H9 (cell line): ENCODE measurements around the gene PTPN11. TPM values are rescaled to one million over a fixed set of nuclear protein-coding genes. Genes with fewer than 3 reads are reported as not detected.

Experiments
- DNase-seq: peaks from one replicate; pipeline ENCODE4 v3.0.0-alpha.2; 2017
- H2AFZ ChIP-seq: one replicate; pipeline ENCODE4 v1.6.1; 2013; ENCODE audit warnings: mild to moderate bottlenecking, low read length, control low read depth, moderate library complexity
- H2AK5ac ChIP-seq: 2 replicates; pipeline ENCODE4 v1.6.1; 2013; ENCODE audit warnings: low read length, control low read depth, mixed read lengths; ENCODE audit not compliant: insufficient read length
- H2BK120ac ChIP-seq: one replicate; pipeline ENCODE4 v1.6.1; 2013; ENCODE audit warnings: low read depth, mild to moderate bottlenecking, low read length, control low read depth, inconsistent platforms; ENCODE audit not compliant: poor library complexity, severe bottlenecking
- H2BK12ac ChIP-seq: 2 replicates; pipeline ENCODE4 v1.6.1; 2013; ENCODE audit warnings: low read length, control low read depth, mixed read lengths, low read depth; ENCODE audit not compliant: insufficient read length
- H2BK15ac ChIP-seq: 2 replicates; pipeline ENCODE4 v1.6.1; 2013; ENCODE audit warnings: low read depth, low read length, control low read depth
- H2BK20ac ChIP-seq: one replicate; pipeline ENCODE4 v1.6.1; 2013; ENCODE audit warnings: low read depth, mild to moderate bottlenecking, low read length, control low read depth, inconsistent platforms; ENCODE audit not compliant: poor library complexity, severe bottlenecking
- H2BK5ac ChIP-seq: 2 replicates; pipeline ENCODE4 v1.6.1; 2013; ENCODE audit warnings: low read length, control low read depth, mixed read lengths; ENCODE audit not compliant: insufficient read length
- H3K14ac ChIP-seq: 2 replicates; pipeline ENCODE4 v1.6.1; 2013; ENCODE audit warnings: low read length, control low read depth; ENCODE audit not compliant: insufficient read depth
- H3K18ac ChIP-seq: 2 replicates; pipeline ENCODE4 v1.6.1; 2013; ENCODE audit warnings: low read depth, mild to moderate bottlenecking, mixed read lengths, low read length, control low read depth; ENCODE audit not compliant: insufficient read length
- H3K23ac ChIP-seq: 2 replicates; pipeline ENCODE4 v1.6.1; 2013; ENCODE audit warnings: low read length, control low read depth, mixed read lengths, low read depth; ENCODE audit not compliant: insufficient read length
- H3K23me2 ChIP-seq: 2 replicates; pipeline ENCODE4 v1.6.1; 2013; ENCODE audit warnings: low read depth, mild to moderate bottlenecking, mixed read lengths, low read length, control low read depth; ENCODE audit not compliant: insufficient read length, poor library complexity, severe bottlenecking
- H3K27ac ChIP-seq: 2 replicates; pipeline ENCODE4 v1.5.1; 2013; ENCODE audit warnings: low read length, control low read depth, mixed read lengths, low read depth; ENCODE audit not compliant: insufficient read length
- H3K27me3 ChIP-seq: 2 replicates; pipeline ENCODE4 v1.6.1; 2013; ENCODE audit warnings: low read length, control low read depth, inconsistent platforms; ENCODE audit not compliant: insufficient read depth
- H3K4ac ChIP-seq: 2 replicates; pipeline ENCODE4 v1.6.1; 2013; ENCODE audit warnings: low read depth, mild to moderate bottlenecking, control low read depth, inconsistent platforms, low read length, moderate library complexity
- H3K4me1 ChIP-seq: 2 replicates; pipeline ENCODE4 v1.6.1; 2013; ENCODE audit warnings: low read length, control low read depth, inconsistent platforms; ENCODE audit not compliant: insufficient read depth
- H3K4me2 ChIP-seq: 2 replicates; pipeline ENCODE4 v1.6.1; 2013; ENCODE audit warnings: low read length, control low read depth, mixed read lengths; ENCODE audit not compliant: insufficient read length, insufficient read depth
- H3K56ac ChIP-seq: 2 replicates; pipeline ENCODE4 v1.6.1; 2013; ENCODE audit warnings: low read depth, mild to moderate bottlenecking, mixed read lengths, low read length, control low read depth; ENCODE audit not compliant: insufficient read length
- H3K79me1 ChIP-seq: 2 replicates; pipeline ENCODE4 v1.6.1; 2013; ENCODE audit warnings: low read depth, mild to moderate bottlenecking, moderate library complexity, low read length, control low read depth, inconsistent platforms; ENCODE audit not compliant: insufficient read depth, poor library complexity, severe bottlenecking
- H3K79me2 ChIP-seq: 2 replicates; pipeline ENCODE4 v1.6.1; 2013; ENCODE audit warnings: low read length, control low read depth, inconsistent platforms; ENCODE audit not compliant: insufficient read depth
- H3K9ac ChIP-seq: 2 replicates; pipeline ENCODE4 v1.6.1; 2013; ENCODE audit warnings: low read length, control low read depth, mixed read lengths; ENCODE audit not compliant: insufficient read length; ENCODE audit errors: extremely low read depth
- H3K9me3 ChIP-seq: one replicate; pipeline ENCODE4 v1.6.1; 2013; ENCODE audit warnings: low read depth, low read length, inconsistent platforms; ENCODE audit not compliant: control insufficient read depth
- H3T11ph ChIP-seq: one replicate; pipeline ENCODE4 v1.6.1; 2013; ENCODE audit warnings: mild to moderate bottlenecking, low read length, control low read depth, inconsistent platforms
- H4K20me1 ChIP-seq: one replicate; pipeline ENCODE4 v1.6.1; 2013; ENCODE audit not compliant: control insufficient read depth, insufficient read length, insufficient read depth
- H4K5ac ChIP-seq: 2 replicates; pipeline ENCODE4 v1.6.1; 2013; ENCODE audit warnings: low read depth, mild to moderate bottlenecking, mixed read lengths, low read length, control low read depth; ENCODE audit not compliant: insufficient read length
- H4K8ac ChIP-seq: replicated peaks from 2 replicates; pipeline ENCODE4 v1.6.1; 2013; ENCODE audit warnings: low read length, control low read depth, mixed read lengths, low read depth; ENCODE audit not compliant: insufficient read length
- H4K91ac ChIP-seq: 2 replicates; pipeline ENCODE4 v1.6.1; 2013; ENCODE audit warnings: low read depth, mild to moderate bottlenecking, moderate library complexity, mixed read lengths, low read length, control low read depth; ENCODE audit not compliant: insufficient read length
- H3K27ac Mint-ChIP-seq, 3 experiments: 2 replicates in 2 of 3; 3 replicates in 1 of 3; pipeline ENCODE4 v1.8.0; 2020 to 2021; ENCODE audit warnings: mixed read lengths in 3 of 3, mild to moderate bottlenecking in 1 of 3, moderate library complexity in 1 of 3
- H3K27me3 Mint-ChIP-seq: 2 replicates; pipeline ENCODE4 v1.8.0; 2021; ENCODE audit warnings: low read depth, mild to moderate bottlenecking, moderate library complexity, mixed read lengths
- H3K36me3 Mint-ChIP-seq, 3 experiments: 2 replicates in 2 of 3; 3 replicates in 1 of 3; pipeline ENCODE4 v1.8.0; 2020 to 2021; ENCODE audit warnings: low read depth in 3 of 3, mixed read lengths in 3 of 3; ENCODE audit not compliant: insufficient read depth in 1 of 3
- H3K4me1 Mint-ChIP-seq, 2 experiments: 2 replicates each; pipeline ENCODE4 v1.8.0; 2020; ENCODE audit warnings: mixed read lengths in 2 of 2
- H3K4me3 Mint-ChIP-seq, 2 experiments: 2 replicates in 1 of 2; 3 replicates in 1 of 2; pipeline ENCODE4 v1.8.0; 2020 to 2021; ENCODE audit warnings: mild to moderate bottlenecking in 2 of 2, mixed read lengths in 2 of 2, moderate library complexity in 1 of 2
- H3K9me3 Mint-ChIP-seq, 2 experiments: 2 replicates in 1 of 2; 3 replicates in 1 of 2; pipeline ENCODE4 v1.8.0; 2020; ENCODE audit warnings: mild to moderate bottlenecking in 2 of 2, mixed read lengths in 2 of 2, moderate library complexity in 1 of 2
- WGBS: extraction: QIAGEN DNeasy Blood & Tissue Kit; methylation state at CpG from one replicate; pipeline ENCODE4 v1.1.7; 2013; ENCODE audit warnings: missing lambda C conversion rate, low lambda C conversion rate, mixed read lengths; ENCODE audit not compliant: insufficient read length; ENCODE audit errors: extremely low coverage; 5-methylcytosine and 5-hydroxymethylcytosine counted together
- total RNA-seq: library from RNA; stranded (reverse); gene quantifications from 2 replicates; pipeline ENCODE4 v1.2.1, GENCODE V29; 2021
- TF ChIP-seq, protein P1 (sequence below): fragments of 200-600 bp; sonication (generic); conservative IDR thresholded peaks from 3 replicates; pipeline ENCODE4 v1.8.0; 2021; ENCODE audit warnings: antibody characterized with exemption, mild to moderate bottlenecking

The PTPN11 gene
- total RNA-seq, 1 experiment from 2014 or later = 112 TPM

DNA sequence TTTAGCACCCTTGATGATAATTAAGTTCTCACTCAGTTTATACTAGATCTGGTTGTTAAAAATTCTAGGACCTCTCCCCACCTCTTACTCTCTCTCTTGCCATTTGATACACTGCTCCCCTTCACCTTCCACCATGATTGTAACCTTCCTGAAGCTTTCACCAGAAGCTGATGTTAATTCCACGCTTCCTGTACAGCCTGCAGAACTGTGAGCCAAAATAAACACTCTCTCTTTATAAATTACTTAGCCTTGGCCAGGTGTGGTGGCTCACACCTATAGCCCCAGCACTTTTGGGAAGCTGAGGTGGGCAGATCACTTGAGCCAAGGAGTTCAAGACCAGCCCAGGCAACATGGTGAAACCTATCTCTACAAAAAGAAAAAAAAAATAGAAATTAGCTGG is 25.4 kb upstream of the PTPN11 start:
- Histone ChIP-seq H4K20me1 (no peaks in the 10 kb centered on the region), H3K79me1 (no peaks in the 10 kb centered on the region), H2BK12ac (no peak overlapping the region), H3K23me2 (no peaks in the 10 kb centered on the region), H3K9me3 (no peaks in the 10 kb centered on the region), H3T11ph (no peak overlapping the region), H3K79me2 (no peaks in the 10 kb centered on the region), H3K18ac (no peak overlapping the region), H3K14ac (no peak overlapping the region), H3K9ac (no peak overlapping the region), H4K91ac (no peak overlapping the region), H3K4me1 (no peaks in the 10 kb centered on the region), H3K4ac (no peak overlapping the region), H3K27ac (no peak overlapping the region), H4K8ac (no peak overlapping the region), H2BK120ac (no peak overlapping the region), H2AFZ (no peak overlapping the region), H3K4me2 (no peak overlapping the region), H4K5ac (no peak overlapping the region), H2BK5ac (no peak overlapping the region), H3K27me3 (no peaks in the 10 kb centered on the region), H3K56ac (no peak overlapping the region), H3K23ac (no peak overlapping the region), H2AK5ac (no peak overlapping the region), H2BK15ac (no peak overlapping the region), H2BK20ac (no peak overlapping the region)
- Mint-ChIP-seq H3K27me3 (peaks cover 3% of the 10 kb centered on the region), H3K4me1 (no peaks in the 10 kb centered on the region), H3K36me3 (no peaks in the 10 kb centered on the region; a peak in 1 of 7 replicates), H3K9me3 (no peaks in the 10 kb centered on the region; a peak in 2 of 5 replicates), H3K4me3 (no peak overlapping the region), H3K27ac (no peak overlapping the region)
- WGBS = no CpG with 5 or more reads among the region's 1 CpG
- DNase-seq = no peak
- TF ChIP-seq, protein P1, sequence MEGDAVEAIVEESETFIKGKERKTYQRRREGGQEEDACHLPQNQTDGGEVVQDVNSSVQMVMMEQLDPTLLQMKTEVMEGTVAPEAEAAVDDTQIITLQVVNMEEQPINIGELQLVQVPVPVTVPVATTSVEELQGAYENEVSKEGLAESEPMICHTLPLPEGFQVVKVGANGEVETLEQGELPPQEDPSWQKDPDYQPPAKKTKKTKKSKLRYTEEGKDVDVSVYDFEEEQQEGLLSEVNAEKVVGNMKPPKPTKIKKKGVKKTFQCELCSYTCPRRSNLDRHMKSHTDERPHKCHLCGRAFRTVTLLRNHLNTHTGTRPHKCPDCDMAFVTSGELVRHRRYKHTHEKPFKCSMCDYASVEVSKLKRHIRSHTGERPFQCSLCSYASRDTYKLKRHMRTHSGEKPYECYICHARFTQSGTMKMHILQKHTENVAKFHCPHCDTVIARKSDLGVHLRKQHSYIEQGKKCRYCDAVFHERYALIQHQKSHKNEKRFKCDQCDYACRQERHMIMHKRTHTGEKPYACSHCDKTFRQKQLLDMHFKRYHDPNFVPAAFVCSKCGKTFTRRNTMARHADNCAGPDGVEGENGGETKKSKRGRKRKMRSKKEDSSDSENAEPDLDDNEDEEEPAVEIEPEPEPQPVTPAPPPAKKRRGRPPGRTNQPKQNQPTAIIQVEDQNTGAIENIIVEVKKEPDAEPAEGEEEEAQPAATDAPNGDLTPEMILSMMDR = no peak
